ENCODE data around the gene TPPP2.
"Not testable (repeated sequence)": the region's sequence is repeated elsewhere in the genome, so short reads cannot be mapped to it uniquely, and the experiment has no call there.

The TPPP2 gene

DNA sequence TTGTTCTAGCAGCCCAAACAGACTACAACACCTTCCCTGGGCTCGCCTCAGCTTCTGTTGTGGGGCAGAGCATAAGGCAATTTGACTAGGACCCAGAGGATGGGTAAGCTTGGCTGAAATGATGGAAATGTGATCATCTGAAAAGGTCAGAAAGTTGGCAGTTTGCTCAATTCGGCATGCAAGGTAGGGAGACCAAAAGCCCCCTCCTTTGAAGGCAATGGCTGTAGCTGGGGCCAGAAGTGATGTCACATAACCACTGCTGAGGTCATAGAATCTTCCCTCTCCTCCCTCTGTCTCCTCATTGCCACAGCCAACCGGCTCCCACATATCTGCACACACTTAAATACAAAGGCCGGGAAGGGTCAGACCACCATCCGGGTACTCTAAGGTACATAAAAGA lies at the start of gene TPPP2:
Gene TPPP2, plus strand, starts transcription at position 301 of the 400 bp plus-strand sequence. CDS start 365 bp downstream, outside the sequence.
- no peak for DNase-seq

DNA sequence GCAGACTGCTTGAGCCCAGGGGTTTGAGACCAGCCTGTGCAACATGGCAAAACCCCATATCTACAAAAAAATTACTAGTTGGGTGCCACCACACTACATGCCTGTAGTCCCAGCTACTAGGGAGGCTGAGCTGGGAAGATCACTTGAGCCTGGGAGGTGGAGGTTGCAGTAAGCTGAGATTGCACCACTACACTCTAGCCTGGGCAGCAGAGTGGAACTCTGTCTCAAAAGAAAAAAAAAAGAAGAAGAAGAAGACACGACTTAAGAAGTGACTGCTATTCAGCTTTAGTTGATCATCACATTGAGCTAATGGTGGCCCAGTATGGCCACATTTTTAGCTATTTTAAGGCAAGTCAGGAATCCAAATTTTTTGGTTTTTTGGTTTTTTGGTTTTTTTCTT lies 49.1 kb upstream of the TPPP2 start:
- DNase-seq, result no peak

DNA sequence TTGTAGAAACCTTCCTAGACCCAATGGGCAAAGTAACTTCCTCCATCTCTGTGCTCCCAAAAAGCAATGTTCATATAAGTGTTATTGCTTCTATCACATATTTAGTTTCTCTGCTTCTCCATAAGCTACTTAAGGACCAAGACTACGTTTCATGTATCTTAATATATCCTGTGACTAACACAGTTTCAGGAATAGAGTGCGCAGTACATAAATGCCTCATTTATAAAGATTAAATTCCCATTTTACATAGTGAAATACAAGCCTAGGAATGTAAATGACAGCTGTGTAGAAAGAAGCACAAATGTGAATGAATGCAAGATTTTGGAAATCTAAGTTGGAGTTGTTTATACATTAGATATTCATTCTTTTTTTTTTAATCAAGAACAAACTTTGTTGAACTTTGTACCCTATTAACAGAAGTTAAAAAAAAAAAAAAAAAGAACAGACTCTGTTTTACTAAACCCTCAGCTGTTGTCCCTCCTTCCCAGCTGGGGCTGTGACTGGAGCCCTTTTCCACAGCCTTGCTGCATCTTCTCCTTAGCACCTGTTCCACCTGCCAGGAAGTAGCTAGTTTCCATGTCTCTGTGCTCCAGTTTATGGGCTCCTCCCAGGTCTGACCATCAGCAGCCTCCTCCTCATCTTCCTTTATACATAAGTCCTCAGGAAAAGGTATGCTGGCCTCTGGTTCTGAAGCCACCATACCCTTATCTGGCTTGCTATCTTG lies 47.2 kb upstream of the TPPP2 start:
- no peak for DNase-seq

DNA sequence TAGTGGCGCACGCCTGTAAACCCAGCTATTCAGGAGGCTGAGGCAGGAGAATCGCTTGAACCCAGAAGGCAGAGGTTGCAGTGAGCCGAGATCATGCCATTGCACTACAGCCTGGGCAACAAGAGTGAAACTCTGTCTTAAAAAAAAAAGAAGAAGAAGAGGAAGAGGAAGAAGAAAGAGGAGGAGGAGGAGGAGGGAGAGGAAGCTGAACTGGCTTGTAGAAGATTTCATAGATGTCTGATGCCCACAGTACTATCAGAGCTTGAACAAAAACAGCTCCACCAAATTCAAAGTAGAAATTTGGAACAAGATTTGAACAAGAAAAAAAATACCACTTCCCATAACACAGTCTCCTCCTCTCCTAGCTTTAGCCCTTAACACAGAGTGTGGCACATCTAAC lies 44.4 kb upstream of the TPPP2 start:
- not testable (repeated sequence) for DNase-seq

DNA sequence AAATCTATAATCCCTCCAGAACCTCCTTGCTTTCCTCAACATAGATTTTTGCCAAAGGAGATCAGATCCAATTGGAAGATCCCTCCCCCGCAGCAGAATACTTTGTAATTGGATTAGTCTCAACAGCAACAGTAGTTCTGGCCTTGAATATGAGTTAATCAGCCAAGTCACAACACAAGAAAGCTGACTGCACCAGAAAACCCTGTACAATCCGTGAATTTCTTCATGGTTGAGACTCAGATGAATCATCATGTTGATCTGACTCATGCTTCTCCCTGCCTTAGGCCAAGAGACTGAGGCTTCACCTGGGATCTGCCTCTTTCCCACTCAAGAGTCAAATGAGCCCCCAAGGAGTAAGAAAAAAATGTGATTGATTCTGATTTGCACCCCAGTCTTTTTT lies 43.2 kb upstream of the TPPP2 start:
- DNase-seq, result no peak

DNA sequence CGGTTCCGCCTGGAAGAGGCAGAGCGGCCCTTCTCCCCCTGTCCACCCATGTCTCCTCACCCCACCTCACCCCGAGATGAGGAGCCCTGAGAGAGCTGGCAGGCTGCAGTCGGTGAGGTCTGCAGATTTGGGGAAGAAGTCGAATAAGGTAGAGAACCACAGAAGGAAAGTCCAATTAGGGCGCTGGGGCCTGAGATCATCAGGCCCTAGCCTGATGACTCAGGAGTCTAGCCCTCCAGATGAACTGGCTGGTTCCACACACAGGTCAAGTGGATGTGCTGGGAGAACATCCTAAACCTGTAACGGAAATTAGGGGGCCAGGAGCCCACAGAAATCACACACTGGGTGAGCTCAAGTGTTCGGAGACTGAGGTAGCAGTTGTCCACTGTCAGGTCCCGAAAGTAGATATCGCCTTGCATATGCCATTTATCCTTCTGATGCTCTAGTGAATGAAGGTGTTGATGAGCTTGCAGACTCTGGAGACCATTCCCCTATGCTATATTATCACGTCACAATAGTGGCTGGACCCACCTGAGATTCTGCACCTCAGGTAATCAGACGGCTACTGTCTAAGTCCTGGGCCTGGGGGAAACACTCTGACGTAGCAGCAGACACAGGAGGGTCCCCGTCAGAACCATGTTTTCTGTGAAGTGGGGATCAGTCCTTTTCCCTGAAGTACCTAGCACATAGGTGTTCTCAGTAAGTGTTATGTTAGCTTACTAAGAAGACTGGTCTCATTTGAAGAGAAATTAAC lies 41.1 kb upstream of the TPPP2 start:
- no peak for DNase-seq

DNA sequence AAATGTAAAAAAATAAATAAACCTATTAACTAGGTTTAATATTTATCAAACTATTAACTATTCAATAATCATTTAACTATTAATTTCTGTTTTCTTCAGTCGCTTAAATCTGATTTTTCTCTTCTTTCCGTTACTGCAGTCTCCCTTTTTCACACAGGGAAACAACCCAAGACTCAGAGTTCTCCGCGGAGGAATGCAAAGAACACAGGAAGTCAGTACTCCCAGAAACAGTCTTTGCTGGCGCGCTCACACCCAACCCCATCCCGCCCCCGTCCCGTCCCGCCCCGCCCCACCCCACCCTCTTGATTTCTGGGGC lies 40.6 kb upstream of the TPPP2 start:
- no peak for DNase-seq

DNA sequence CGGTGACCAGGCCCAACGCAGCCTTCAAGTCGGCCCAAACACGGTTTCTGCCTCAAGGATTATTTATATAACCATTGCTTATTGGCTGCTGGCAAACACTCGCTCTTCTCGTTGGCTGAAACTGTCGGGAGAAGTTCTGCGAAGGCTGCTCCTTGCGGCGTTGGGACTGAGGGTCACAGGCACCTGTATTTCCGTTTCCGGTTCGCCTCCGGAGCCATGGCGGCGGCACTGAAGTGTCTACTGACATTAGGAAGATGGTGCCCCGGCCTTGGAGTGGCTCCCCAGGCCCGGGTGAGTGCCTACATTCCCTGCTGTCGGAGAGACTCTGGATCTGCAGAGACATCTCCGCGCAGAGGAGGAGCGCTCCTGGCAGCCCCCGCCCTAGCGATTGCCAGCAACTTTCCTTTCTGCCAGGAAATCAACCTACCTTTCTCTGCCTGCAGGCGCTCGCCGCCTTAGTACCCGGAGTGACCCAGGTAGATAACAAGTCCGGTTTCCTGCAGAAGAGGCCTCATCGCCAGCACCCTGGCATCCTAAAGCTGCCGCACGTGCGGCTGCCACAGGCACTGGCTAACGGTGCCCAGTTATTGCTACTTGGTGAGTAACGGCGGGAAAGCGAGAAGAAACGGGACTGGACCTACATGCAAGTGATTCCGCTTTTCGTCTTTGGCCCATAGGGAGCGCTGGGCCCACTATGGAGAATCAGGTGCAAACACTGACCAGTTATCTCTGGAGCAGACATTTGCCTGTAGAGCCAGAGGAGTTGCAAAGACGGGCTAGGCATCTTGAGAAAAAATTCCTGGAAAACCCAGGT lies 40.0 kb upstream of the TPPP2 start, which contains the start of gene METTL17:
Gene METTL17, plus strand, starts transcription at position 194 of the 814 bp plus-strand sequence. Its CDS starts 23 bp downstream, at position 217.
- peak; percentile 96 for DNase-seq

DNA sequence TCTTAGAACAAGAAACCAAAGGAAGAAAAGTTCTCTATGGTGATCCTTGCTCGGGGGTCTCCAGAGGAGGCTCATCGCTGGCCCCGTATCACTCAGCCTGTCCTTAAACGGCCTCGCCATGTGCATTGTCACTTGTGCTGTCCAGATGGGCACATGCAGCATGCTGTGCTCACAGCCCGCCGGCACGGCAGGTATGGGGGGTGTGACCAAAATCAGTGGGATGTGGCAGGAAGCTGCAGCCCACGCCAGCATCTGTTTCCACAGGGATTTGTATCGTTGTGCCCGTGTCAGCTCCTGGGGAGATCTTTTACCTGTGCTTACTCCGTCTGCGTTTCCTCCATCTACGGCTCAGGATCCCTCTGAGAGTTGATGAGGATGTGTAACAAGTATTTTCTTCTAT lies 33.5 kb upstream of the TPPP2 start:
- no peak for DNase-seq

DNA sequence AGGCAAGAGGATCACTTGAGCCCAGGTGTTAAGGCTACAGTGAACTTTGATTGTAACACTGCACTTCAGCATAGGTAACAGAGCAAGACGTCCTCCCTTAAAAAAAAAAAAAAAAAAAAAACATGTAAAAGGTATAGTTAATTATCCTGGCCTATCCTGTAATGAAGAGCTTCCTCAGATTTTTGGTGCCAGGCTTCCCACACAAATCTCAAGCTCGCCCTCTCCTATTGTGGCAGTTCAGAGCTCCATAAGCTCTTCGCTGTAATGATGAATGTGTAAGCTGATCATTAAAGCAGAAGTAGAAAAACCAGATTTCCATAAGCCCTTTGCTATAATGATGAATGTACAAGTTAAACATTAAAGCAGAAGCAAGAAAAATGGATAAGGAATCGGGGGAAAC lies 32.9 kb upstream of the TPPP2 start:
- no peak for DNase-seq

DNA sequence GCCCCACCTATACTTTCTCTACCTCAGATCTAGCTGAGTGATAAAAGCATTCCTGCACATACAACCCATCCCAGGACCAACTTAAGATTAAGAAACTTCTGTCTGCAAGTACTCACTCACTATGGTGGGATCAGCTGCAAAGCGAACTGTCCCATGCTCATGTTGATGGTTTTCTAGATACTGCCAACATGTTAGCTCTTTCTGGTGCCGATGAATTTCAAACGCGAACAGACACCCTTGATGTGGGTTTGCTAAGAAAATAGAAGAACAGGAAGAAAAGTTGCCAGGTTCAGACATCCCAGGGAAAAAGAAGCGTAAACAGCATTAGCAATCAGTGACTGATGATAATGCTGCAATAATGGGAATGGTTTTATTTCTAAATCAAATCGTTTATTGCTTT lies 32.5 kb upstream of the TPPP2 start:
- DNase-seq, result no peak

DNA sequence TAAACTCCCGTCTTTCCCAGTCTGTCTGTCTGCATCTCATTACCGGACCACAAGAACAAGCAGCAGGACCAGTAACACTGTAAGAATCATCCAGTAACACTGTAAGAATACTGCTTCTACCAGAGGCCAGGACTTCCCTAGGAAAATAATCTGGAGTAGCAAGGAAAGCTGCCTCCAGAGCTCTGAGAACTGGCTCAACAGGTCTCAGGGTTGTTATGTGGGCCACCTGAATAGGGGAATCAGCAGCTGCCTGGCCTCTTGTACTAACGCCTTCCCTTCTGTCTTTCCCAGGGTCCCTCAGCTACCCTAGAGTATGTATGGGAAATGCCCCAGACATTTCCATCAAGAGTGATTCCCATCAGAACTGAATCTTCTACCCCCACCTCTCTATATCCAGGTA lies 31.9 kb upstream of the TPPP2 start:
- DNase-seq, result no peak

DNA sequence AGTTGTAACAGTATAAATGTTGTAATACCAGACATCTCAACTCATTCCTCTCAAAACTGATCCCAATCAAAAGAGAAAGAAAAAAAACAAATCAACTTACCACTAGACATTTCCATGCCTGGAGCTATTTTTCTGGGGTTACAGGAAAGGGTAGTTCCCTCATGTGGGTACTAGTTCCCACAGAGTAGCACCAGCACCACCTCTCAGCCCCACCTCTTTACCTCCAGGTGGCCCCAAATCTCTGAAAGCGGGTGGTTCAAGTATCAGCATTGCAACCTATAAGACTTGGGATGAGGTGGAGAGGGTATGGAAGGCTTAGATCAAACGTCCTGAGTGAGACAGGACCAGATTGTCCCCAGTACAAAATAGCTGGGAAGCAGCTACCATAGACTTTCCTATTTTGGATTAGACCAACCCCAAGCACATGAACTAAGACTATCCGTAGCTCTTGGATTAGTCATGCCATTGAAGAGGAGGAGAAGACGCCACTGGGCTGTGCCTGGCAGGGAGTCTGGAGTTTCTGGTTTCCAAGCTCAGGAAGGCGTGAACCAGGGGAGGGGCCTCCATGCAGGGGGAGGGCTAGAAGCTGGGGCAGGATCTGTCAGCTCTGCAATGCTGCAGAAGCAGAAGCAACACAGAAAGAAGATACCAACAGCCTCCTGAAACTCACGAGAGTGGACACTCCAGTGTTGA lies 31.2 kb upstream of the TPPP2 start, which contains the start of gene SLC39A2:
Gene SLC39A2, plus strand, starts transcription at position 620 of the 693 bp plus-strand sequence. CDS start 154 bp downstream, outside the sequence.
- no peak for DNase-seq

DNA sequence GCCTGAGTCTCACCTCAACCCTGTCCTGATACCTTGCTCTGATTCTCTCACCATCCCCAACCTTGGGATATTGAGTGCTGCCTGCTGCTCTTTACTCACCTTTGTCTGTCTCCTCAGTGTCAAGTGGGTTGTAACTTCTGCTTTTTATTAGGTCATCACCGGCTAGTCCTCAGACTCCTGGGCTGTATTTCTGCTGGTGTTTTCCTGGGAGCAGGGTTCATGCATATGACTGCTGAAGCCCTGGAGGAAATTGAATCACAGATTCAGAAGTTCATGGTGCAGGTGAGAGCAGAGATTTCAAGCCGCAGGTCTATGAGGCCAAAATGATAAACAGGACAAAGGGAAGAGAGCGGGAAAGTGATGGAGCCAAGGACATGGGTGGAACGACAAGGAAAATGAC lies 30.4 kb upstream of the TPPP2 start:
- no peak for DNase-seq

DNA sequence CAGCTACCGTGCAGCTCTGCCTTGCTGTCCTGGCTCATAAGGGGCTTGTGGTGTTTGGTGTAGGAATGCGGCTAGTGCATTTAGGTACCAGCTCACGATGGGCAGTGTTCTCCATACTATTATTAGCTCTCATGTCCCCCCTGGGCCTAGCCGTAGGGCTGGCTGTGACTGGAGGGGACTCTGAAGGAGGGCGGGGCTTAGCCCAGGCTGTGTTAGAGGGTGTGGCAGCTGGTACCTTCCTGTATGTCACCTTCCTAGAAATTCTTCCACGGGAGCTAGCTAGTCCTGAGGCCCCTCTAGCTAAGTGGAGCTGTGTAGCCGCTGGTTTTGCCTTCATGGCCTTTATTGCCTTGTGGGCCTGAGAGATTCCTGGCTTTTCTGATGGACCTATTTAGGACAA lies 28.8 kb upstream of the TPPP2 start:
- no peak for DNase-seq

DNA sequence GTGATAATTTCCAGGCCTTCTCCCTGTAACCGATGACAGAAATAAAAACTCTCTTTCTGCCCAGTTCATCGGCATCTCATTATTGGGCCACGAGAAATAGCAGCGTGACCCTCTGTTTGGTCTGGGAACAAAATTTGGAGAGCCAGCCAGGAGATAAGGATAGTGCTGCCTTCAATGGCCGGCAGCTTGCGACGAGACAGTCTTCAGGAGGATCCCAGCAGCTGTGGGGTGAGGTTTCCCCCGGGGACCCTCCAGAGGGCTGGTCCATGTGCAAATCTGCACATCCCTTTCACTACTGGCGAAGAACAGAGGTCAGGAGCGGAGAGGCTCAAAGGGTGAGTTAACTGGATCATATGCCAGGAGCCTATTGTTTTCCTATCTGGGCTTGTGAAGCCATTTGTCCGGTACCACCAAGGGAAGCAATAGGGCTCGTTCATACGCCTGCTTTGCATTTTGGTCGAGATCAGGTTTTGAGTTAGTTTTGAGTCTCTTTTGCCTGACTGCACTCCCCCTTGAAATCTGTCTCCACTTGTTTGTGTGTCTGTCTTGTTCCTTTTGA lies 26.1 kb upstream of the TPPP2 start:
- no peak for DNase-seq

DNA sequence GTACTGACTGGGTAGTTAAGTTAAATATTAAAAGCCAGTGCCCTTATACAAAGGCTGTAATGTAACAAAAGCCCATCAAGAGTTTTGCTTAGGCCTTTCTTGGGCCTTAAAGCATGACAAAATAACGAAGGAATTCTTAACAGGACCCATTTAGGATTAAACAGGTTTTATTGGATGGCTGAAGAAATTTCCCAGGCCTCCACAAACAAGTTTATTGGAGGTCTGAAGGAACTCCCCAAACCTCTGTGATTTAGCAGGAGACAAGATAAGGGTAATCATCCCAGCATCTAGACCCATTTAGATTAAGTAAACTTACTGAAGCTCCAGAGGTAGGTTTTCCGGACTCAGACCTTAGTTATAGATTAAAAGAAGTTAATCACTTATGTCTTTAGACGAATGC lies 20.3 kb upstream of the TPPP2 start:
- not testable (repeated sequence) for DNase-seq

DNA sequence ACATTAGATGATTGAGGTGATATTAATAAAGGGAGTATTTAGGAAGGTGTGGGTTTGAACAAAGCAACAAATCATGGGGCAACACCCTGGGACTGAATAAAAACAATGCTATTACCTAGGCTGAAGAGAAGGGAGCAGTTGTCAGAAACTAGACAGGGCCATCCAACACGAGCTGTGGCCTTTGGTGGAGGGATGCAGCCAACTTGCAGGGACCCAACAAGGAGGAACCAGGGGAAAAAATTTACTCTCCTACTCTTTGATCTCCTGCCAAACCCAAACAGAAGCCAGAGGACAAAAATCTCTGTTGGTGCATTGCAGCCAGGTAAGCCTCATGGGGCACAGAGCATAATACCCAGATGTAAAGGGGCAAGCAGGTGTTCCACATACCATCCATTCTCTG lies 18.9 kb upstream of the TPPP2 start:
- DNase-seq, result no peak

DNA sequence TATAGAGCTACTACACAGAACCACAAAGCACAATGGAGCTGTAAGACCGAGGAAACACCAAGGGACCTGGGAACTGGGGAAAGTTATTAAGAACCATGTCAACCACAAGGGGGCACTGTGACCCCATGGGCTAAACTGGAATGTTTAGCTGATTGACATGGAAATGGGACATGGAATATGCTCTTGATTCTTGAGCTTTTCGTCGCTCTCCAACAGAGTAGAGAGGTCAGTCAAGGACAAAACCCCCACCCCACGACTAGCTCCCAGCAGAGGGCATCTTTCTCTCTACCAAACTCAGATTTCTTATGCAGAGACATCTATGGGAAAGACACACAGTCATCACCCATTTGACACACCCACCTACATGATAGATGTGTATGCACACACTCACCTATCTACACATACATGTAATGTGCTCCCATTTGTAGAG lies 15.2 kb upstream of the TPPP2 start:
- DNase-seq, result peak; percentile 91

DNA sequence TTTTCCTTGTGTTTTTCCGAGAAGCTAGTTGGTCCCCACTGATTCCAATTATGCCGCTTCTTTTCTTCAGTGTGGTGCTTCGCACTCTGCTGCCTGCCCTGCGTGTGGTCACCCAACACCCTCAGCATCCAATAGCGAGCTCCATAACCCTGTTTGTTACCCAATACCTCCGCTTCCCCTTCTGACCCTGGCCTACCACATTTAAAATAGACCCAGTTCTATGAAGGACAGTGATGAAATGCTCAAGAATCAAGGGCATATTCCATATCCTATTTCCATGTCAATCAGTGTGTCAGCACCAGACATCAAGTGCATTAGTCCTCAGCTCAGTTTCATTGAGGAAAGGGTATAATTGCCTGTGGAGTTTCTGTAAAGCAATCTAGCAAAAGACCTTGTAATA lies 14.7 kb upstream of the TPPP2 start:
- no peak for DNase-seq

DNA sequence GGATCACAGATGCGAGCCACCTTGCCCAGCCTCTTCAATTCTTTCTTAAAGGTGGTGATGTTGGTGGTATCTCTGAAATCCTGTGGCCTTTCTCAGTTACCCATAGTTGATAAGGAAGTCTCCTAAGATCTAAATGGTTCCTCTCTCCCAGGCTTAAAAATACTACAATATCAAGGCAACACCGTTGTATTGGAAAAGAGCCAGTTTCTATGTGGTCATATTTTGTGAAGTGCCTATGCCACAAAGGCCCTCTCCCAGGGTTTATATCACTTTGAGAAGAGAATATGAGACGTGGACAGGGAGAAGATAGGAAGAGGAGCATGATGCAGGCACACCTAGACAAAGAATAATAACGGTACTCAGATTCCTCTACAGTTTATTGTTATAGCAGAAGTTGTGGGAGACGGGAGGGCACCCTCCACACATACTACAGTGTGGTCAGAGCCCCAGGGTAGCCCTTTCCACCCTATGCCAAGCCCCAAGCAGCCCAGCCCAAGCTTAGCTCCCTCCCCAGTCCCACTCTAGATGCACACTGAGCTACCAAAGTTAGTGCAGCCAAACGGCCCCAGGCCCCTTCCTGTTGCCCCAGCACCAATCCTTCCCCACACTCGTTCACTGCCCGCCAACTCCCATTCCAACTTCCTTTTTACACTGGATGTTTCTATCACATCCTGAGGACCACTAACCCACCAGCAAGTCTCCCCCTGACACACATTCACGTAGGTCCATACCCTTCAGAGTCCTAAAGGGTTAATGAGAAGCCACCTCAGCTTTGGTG lies 13.4 kb upstream of the TPPP2 start:
- no peak for DNase-seq

Measured in right hindlimb (tissue), 1 donor.